NCI-H526 (cell line): Measurements from ENCODE around the gene INA.
A peak's percentile ranks its signal among the peaks of the same experiment; 100 is the strongest.
"Not testable (repeated sequence)": the region's sequence is repeated elsewhere in the genome, so short reads cannot be mapped to it uniquely, and the experiment has no call there.

Experiments used
- DNase-seq, 2 experiments: peaks; one replicate each; lab custom pipeline; 2025; lab: John Stamatoyannopoulos, UW

The INA gene

GRCh38 chr10:103276896-103277712 lies at the start of gene INA:
INA (plus strand) TSS chr10:103277138; CDS start chr10:103277212, 74 bp downstream.
- DNase-seq: peak in 1 of 2 experiments; percentile 75

DNA sequence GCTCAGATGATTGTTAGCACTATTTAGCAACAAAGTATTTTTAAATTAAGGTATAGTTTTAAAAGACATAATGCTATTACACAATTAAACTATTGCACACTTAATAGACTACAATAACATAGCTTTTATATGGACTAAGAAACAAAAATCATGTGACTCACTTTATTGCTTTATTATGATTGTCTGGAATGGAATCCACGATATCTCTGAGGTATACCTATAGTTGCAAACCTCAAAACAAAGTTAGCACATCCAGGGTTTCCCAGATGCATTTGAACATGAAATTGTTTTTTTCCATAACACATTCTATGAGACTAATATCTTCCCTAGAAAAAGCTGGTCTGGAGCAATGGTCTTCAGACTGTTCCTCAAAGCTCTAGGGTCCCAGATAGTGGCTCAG lies 49.5 kb upstream of the INA start:
- no peak for DNase-seq

- DNase-seq: no peak
Observed at GRCh38 chr10:103231047-103231551, 45.8 kb upstream of the INA start.

DNA sequence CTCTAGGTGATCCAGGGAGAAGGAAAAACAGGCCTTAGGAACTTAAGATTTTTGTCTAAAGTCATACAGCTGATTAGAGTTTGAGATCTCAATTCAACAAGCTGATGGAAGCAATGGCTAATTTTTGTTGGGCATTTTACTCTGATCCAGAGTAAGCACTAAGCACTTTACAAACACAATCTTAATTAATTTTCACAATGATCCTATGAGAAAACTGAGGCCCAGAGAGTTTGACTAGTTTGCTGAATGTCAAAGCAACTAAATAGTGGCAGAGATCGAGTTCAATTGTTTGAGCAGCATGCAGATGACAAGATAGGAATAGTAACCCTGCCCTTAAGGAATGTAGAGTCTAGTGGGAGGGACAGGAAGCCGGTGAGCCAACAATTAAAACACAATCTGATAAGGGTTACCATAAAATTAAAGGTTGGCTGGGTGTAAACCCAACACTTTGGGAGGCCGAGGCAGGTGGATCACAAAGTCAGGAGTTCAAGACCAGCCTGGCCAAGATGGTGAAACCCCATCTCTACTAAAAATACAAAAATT lies 44.7 kb upstream of the INA start:
- DNase-seq: no peak

DNA sequence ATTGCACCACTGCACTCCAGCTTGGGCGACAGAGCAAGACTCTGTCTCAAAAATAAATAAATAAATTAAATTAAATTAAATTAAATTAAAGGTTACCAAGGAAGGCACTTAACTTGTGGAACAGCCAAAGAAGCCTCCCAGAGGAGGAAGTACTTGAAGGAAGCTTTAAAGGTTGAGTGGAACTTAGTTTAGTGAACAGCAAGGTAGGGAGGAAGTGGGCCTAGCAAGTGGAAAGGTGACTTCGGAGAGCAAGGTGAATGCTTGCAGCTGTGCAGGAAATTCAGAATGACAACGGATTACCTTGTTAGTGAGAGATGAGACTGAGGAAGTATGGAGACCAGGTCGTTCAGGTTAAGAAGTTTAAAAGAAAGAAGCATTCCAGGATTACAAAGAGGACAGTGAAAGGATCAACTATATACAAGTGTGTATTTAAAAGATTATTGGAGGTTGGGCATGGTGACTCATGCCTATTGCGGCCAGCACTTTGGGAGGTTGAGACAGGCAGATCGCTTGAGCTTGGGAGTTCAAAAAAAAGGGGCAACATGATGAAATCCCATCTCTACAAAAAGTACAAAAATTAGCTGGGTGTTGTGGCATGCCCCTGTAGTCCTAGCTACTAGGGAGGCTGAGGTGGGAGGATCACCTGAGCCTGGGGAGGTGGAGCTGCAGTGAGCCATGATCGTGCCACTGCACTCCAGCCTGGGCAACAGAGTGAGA lies 44.0 kb upstream of the INA start:
- no peak for DNase-seq

DNA sequence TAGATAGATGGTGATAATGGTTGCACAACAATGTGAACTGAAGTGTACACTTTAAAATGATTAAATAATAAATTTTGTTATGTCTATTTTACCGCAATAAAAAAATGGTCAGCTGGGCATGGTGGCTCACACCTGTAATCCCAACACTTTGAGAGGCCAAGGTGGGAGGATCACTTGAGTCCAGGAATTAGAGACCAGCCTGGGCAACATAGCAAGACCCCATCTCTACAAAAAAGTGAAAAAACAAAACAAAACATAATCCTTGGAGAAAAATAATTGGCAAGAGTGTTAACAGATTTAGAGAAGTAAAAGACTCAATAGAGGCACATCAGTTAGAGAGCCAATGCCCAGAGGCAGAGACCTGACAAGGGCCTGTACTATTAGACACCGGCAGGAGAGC lies 41.2 kb upstream of the INA start:
- DNase-seq: no peak

DNA sequence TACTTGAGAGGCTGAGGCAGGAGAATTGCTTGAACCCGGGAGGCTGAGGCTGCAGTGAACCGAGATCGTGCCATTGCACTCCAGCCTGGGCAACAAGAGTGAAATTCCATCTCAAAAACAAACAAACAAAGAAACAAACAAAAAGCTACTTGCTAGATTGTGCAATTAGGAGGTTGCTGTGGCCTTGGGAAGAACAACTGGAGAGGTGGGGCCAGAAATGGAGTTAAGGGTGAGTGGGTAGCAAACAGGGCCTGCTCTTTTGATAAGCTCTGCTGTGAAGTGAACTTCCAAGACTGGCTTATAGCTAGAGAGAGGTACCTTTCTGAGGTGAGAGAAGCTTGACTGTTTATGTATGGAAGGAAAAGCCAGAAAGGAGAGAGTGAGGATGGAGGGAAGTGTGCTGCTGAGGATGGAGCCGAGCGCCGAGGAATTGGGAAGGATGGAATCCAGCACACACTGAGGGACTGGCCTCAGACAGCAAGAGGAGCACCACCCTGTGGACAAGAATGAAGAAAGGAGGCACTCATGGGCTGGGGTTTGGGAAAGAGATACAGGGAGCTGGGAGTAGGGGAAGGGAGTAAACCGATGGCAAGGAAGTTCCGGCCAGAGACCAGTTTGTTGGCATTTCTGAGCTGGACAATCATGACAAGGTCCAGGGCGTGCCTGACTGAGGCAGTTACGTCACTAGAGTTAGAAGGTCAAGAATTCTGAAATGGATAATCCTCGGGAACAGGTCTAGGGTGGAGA lies 38.3 kb upstream of the INA start:
- DNase-seq: peak in 1 of 2 experiments; percentile 47

DNA sequence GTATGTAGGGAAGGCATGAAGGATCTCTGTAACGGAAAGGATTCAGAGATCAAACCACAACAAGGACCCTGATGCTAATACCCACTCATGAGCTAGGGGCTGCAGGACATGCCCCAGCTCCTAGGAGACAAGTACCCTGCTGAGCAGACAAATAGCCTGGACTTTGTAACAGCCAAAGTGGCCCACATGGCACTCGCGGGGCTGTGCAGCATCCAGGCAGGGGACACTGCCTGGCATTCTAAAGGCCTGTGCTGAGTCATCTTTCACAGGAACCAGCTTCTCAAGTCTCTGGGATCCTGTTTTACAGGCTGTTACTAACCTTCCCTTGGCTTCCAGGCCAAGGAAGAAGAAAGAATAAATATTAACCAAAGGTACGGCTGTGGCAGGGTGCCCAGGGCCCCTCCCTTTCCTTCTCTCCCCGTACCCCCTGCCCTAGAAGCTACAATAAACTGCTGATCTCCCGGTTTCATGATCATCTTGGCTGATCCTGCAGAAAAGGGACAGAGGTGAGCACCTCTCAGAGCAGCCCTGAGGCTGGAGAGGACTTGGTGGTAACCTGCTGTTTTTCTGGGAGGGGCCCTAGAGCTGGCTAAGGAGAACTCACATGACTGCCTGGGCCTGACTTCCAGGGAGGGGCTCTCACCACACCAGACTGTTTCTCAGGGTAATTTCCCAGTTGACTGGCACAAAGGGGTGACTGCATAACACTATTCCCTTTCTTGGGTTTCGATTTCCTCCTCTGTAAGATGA lies 35.5 kb upstream of the INA start:
- DNase-seq: no peak

DNA sequence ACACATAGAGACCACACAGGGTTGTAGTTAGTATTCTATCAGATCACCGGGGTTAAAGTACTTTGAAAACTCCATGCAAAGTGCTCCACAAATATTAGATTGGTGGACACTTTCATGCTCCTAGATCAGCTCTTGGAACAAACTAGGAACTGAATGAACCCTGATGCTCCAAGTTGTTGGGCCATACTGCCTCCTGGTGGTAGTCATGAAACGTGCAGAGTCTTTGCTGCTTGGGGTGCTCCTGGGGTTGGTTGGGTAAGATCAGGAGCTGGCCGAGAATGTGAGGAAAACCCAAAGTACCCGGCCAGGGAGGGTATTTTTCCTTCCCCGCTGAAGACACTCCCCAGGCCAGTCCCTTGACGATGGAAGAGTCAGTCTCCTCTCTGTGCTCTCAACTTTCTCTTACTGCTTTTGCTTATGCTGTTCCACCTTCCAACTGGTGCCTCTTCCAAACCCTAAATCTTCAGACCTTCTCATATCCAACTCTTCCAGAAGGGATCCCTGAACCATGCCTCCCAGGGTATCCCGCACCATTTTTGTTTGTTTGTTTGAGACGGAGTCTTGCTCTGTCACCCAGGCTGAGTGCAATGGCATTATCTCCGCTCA lies 32.2 kb upstream of the INA start:
- DNase-seq: peak; percentile 18 to 75

DNA sequence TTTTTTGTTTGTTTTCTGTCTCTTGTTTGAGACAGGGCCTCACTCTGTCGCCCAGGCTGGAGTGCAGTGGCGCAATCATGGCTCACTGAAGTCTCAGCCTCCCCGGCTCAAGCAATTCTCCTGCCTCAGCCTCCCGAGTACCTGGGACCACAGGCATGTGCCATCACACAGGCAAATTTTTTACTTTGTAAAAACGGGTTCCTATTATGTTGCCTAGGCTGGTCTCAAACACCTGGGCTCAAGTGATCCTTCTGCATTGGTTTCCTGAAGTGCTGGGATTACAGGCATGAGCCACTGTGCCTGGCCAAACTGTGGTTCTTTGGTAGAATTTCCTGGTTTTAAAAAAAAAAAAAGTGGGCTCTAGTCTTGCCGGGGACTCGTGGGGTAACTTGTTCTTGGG lies 31.4 kb upstream of the INA start, which contains the start of gene RPEL1:
Gene RPEL1 (plus strand): TSS at position 301 of the 400 bp plus-strand sequence. CDS start 110 bp downstream, outside the sequence.
- not testable (repeated sequence) for DNase-seq

GRCh38 chr10:103246324-103246723 lies 30.6 kb upstream of the INA start:
- peak in 1 of 2 experiments; percentile 20 for DNase-seq

- no peak for DNase-seq
Observed at GRCh38 chr10:103254113-103254512, 22.8 kb upstream of the INA start.

GRCh38 chr10:103254538-103255325 lies 22.2 kb upstream of the INA start:
- DNase-seq: no peak

DNA sequence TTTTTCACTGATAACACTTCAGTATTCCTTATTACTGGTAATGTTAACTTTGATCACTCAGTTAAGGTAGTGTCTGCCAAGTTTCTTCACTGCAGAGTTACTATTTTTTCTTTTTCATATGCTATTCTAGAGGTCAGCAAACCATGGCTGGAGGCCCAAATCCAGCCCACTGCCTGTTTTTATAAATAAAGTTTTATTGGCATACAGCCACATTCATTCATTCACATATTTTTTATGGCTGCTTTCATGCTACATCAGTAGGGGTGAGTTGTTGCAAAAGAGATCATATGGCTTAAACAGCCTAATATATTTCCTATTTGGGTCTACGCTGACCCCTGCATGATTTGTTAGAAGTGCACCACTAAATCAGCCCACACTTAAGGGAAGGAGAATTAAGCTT lies 20.3 kb upstream of the INA start:
- DNase-seq: no peak

GRCh38 chr10:103257812-103258211 lies 19.1 kb upstream of the INA start:
- no peak for DNase-seq

DNA sequence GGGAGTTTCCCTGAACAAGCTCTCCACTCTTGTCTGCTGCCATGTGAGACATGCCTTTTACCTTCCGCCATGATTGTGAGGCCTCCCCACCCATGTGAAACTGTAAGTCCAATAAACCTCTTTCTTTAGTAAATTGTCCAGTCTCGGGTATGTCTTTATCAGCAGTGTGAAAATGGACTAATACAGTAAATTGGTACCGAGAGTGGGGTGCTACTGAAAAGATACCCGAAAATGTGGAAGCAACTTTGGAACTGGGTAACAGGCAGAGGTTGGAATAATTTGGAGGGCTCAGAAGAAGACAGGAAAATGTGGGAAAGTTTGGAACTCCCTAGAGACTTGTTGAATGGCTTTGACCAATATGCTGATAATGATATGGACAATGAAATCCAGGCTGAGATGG lies 18.0 kb upstream of the INA start:
- not testable (repeated sequence) for DNase-seq

DNA sequence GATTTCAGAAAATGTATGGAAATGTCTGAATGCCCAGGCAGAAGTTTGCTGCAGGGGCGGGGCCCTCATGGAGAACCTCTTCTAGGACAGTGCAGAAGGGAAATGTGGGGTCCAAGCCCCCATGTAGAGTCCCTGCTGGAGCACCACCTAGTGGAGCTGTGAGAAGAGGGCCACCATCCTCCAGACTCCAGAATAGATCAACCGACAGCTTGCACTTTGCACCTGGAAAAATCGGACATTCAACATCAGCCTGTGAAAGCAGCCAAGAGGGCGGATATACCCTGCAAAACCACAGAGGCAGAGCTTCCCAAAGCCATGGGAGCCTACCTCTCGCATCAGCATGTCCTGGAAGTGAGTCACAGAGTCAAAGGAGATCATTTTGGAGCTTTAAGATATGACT lies 16.9 kb upstream of the INA start:
- DNase-seq: no peak

- DNase-seq: no peak
Observed at GRCh38 chr10:103262229-103262628, 14.7 kb upstream of the INA start.

DNA sequence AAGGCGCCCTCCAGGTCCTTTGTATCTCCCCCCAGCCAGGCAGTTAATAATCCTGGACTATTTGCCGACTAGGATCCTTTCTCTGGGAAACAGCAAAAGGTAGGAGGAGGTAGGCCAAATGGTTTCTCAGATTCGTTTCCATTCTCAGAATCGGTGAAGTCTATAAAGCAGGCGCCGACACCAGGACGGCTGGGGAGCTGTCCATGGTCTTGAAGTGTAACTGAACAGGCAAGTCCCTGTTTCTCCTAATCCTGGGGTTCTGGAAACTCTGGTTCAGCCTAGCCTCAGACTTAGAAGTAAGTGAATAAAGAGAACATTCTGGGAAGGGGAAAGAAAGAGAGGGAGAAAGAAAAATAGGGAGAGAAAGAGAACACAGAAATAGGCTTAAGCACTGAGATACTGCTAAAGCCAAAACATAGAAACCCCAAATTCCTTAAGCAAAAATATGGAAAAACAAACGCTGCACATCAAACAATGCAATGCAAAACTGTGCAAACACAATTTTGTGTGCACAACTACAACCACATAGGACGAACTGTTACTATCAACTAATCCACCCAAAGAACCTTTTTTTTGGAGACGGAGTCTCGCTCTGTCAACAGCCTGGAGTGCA lies 11.1 kb upstream of the INA start:
- no peak for DNase-seq

GRCh38 chr10:103273041-103273441 lies 3.9 kb upstream of the INA start:
- DNase-seq: no peak
